NCI-H2107 treated with DMSO at 0.1 percent for 48 hours (cell line): ENCODE data around the gene MOV10L1.
"Not testable (repeated sequence)": the region's sequence is repeated elsewhere in the genome, so short reads cannot be mapped to it uniquely, and the experiment has no call there.

Source experiments
- DNase-seq: peaks from one replicate; lab custom pipeline; 2025; ENCODE audit not compliant: unreplicated experiment; lab: John Stamatoyannopoulos, UW

MOV10L1 gene

GRCh38 chr22:50199829-50200460 is 110.1 kb downstream of the MOV10L1 start:
- DNase-seq: no peak

GRCh38 chr22:50200461-50201190 is 110.8 kb downstream of the MOV10L1 start, which contains the start of gene SELENOO:
Gene SELENOO (plus strand): TSS chr22:50201011. CDS start chr22:50201037, 26 bp downstream.
- peak; percentile 40 for DNase-seq

- DNase-seq: no peak
Measured at GRCh38 chr22:50201191-50202129, 111.7 kb downstream of the MOV10L1 start.

- DNase-seq: no peak
Measured at GRCh38 chr22:50202130-50202666, 112.4 kb downstream of the MOV10L1 start.

GRCh38 chr22:50203288-50203687 is 113.5 kb downstream of the MOV10L1 start:
- DNase-seq: no peak

GRCh38 chr22:50204571-50204970 is 114.8 kb downstream of the MOV10L1 start:
- DNase-seq: no peak

- DNase-seq: not testable (repeated sequence)
Measured at GRCh38 chr22:50204998-50205397, 115.2 kb downstream of the MOV10L1 start.

- DNase-seq: no peak
Measured at GRCh38 chr22:50205781-50206569, 116.2 kb downstream of the MOV10L1 start.

- no peak for DNase-seq
Measured at GRCh38 chr22:50206599-50206998, 116.8 kb downstream of the MOV10L1 start.

GRCh38 chr22:50207383-50208140 is 117.8 kb downstream of the MOV10L1 start:
- DNase-seq: no peak

- no peak for DNase-seq
Measured at GRCh38 chr22:50208430-50208938, 118.7 kb downstream of the MOV10L1 start.

- no peak for DNase-seq
Measured at GRCh38 chr22:50208939-50209892, 119.4 kb downstream of the MOV10L1 start.

- no peak for DNase-seq
Measured at GRCh38 chr22:50209893-50210292, 120.1 kb downstream of the MOV10L1 start.

GRCh38 chr22:50210378-50211139 is 120.8 kb downstream of the MOV10L1 start:
- DNase-seq: no peak

- no peak for DNase-seq
Measured at GRCh38 chr22:50211147-50211546, 121.3 kb downstream of the MOV10L1 start.
